Activated naive CD8-positive, alpha-beta T cell treated with anti-CD3 and anti-CD28 coated beads for 36 hours (primary cell): ENCODE measurements around the gene PYGB. TPM values are rescaled to one million over a fixed set of nuclear protein-coding genes. Genes with fewer than 3 reads are reported as not detected.

Source experiments
- DNase-seq: peaks from one replicate; pipeline ENCODE4 v3.0.0; 2021
- H3K27ac Mint-ChIP-seq: one replicate; pipeline ENCODE4 v1.8.0; 2022; ENCODE audit warnings: mild to moderate bottlenecking, moderate library complexity, mixed read lengths
- H3K27me3 Mint-ChIP-seq: one replicate; pipeline ENCODE4 v1.8.0; 2022; ENCODE audit warnings: mild to moderate bottlenecking, mixed read lengths
- H3K36me3 Mint-ChIP-seq: one replicate; pipeline ENCODE4 v1.8.0; 2021; ENCODE audit warnings: mild to moderate bottlenecking, mixed read lengths
- H3K4me1 Mint-ChIP-seq: one replicate; pipeline ENCODE4 v1.8.0; 2021; ENCODE audit warnings: mixed read lengths
- H3K4me3 Mint-ChIP-seq: one replicate; pipeline ENCODE4 v1.8.0; 2022; ENCODE audit warnings: mild to moderate bottlenecking, moderate library complexity, mixed read lengths
- H3K9me3 Mint-ChIP-seq: one replicate; pipeline ENCODE4 v1.8.0; 2022; ENCODE audit warnings: mixed read lengths
- total RNA-seq, 2 experiments: library from RNA; stranded (reverse); gene quantifications; one replicate each; pipeline ENCODE4 v1.2.3, GENCODE V29; 2021

Gene PYGB
- total RNA-seq, 2 experiments from 2014 or later = 30.3 to 31.0 TPM

- DNase-seq = no peak
- Mint-ChIP-seq H3K27ac (peak overlapping the region; percentile 34), H3K4me3 (peak overlapping the region; percentile 90), H3K4me1 (peaks cover 43% of the 10 kb centered on the region), H3K36me3 (peaks cover 8% of the 10 kb centered on the region), H3K9me3 (no peaks in the 10 kb centered on the region), H3K27me3 (peaks cover 13% of the 10 kb centered on the region)
Measured at GRCh38 chr20:25247000-25247517, 826 bp upstream of the PYGB start.

GRCh38 chr20:25247518-25247955 lies 348 bp upstream of the PYGB start:
- peak; percentile 27 for DNase-seq
- Mint-ChIP-seq H3K27me3 (peaks cover 8% of the 10 kb centered on the region), H3K9me3 (no peaks in the 10 kb centered on the region), H3K27ac (peak overlapping the region; percentile 48), H3K4me1 (peaks cover 48% of the 10 kb centered on the region), H3K4me3 (peak overlapping the region; percentile 90), H3K36me3 (peaks cover 8% of the 10 kb centered on the region)

- peaks cover 7% of the 10 kb centered on the region for H3K27me3 Mint-ChIP-seq
- peak overlapping the region; percentile 94 for H3K4me3 Mint-ChIP-seq
- peak overlapping the region; percentile 76 for H3K27ac Mint-ChIP-seq
- peaks cover 6% of the 10 kb centered on the region for H3K36me3 Mint-ChIP-seq
- peaks cover 58% of the 10 kb centered on the region for H3K4me1 Mint-ChIP-seq
- DNase-seq = no peak
- no peaks in the 10 kb centered on the region for H3K9me3 Mint-ChIP-seq
Measured at GRCh38 chr20:25248786-25249172, 894 bp downstream of the PYGB start.

- Mint-ChIP-seq H3K27ac (peak overlapping the region; percentile 76), H3K4me3 (peak overlapping the region; percentile 94), H3K27me3 (peaks cover 7% of the 10 kb centered on the region), H3K36me3 (peaks cover 6% of the 10 kb centered on the region), H3K9me3 (no peaks in the 10 kb centered on the region), H3K4me1 (peaks cover 58% of the 10 kb centered on the region)
- DNase-seq = no peak
Measured at GRCh38 chr20:25249198-25249931, 1.5 kb downstream of the PYGB start.

- Mint-ChIP-seq H3K9me3 (no peaks in the 10 kb centered on the region), H3K36me3 (peaks cover 6% of the 10 kb centered on the region), H3K4me1 (peaks cover 58% of the 10 kb centered on the region), H3K4me3 (peak overlapping the region; percentile 10), H3K27me3 (peaks cover 7% of the 10 kb centered on the region), H3K27ac (no peak overlapping the region)
- no peak for DNase-seq
Measured at GRCh38 chr20:25250508-25250907, 2.6 kb downstream of the PYGB start.

- H3K4me3 Mint-ChIP-seq = no peak overlapping the region
Measured at GRCh38 chr20:25251019-25251418, 3.1 kb downstream of the PYGB start.

GRCh38 chr20:25251558-25251957 lies 3.7 kb downstream of the PYGB start:
- Mint-ChIP-seq H3K4me1 (peaks cover 58% of the 10 kb centered on the region), H3K4me3 (no peak overlapping the region), H3K9me3 (no peaks in the 10 kb centered on the region), H3K27me3 (peaks cover 3% of the 10 kb centered on the region), H3K27ac (no peak overlapping the region), H3K36me3 (peaks cover 6% of the 10 kb centered on the region)
- no peak for DNase-seq

More at GRCh38 chr20:25251019-25251418, 3.1 kb downstream of the PYGB start:
- no peak overlapping the region for H3K27ac Mint-ChIP-seq
- DNase-seq = no peak
- H3K27me3 Mint-ChIP-seq = peaks cover 7% of the 10 kb centered on the region
- H3K4me1 Mint-ChIP-seq = peaks cover 60% of the 10 kb centered on the region
- peaks cover 6% of the 10 kb centered on the region for H3K36me3 Mint-ChIP-seq
- H3K9me3 Mint-ChIP-seq = no peaks in the 10 kb centered on the region

GRCh38 chr20:25252230-25252651 lies 4.4 kb downstream of the PYGB start:
- peaks cover 8% of the 10 kb centered on the region for H3K36me3 Mint-ChIP-seq
- H3K27me3 Mint-ChIP-seq = no peaks in the 10 kb centered on the region
- H3K9me3 Mint-ChIP-seq = no peaks in the 10 kb centered on the region
- peak overlapping the region; percentile 40 for H3K27ac Mint-ChIP-seq
- H3K4me3 Mint-ChIP-seq = no peak overlapping the region
- DNase-seq = no peak
- peaks cover 54% of the 10 kb centered on the region for H3K4me1 Mint-ChIP-seq

- no peaks in the 10 kb centered on the region for H3K9me3 Mint-ChIP-seq
- H3K27me3 Mint-ChIP-seq = no peaks in the 10 kb centered on the region
- H3K4me3 Mint-ChIP-seq = no peak overlapping the region
- H3K27ac Mint-ChIP-seq = peak overlapping the region; percentile 40
- H3K4me1 Mint-ChIP-seq = peaks cover 54% of the 10 kb centered on the region
- no peak for DNase-seq
- H3K36me3 Mint-ChIP-seq = peaks cover 8% of the 10 kb centered on the region
Measured at GRCh38 chr20:25252686-25253421, 5.0 kb downstream of the PYGB start.

GRCh38 chr20:25253606-25254275 lies 5.9 kb downstream of the PYGB start:
- DNase-seq = no peak
- no peaks in the 10 kb centered on the region for H3K27me3 Mint-ChIP-seq
- H3K27ac Mint-ChIP-seq = no peak overlapping the region
- H3K36me3 Mint-ChIP-seq = peaks cover 10% of the 10 kb centered on the region
- no peaks in the 10 kb centered on the region for H3K9me3 Mint-ChIP-seq
- no peak overlapping the region for H3K4me3 Mint-ChIP-seq
- H3K4me1 Mint-ChIP-seq = peaks cover 59% of the 10 kb centered on the region

- no peak overlapping the region for H3K4me3 Mint-ChIP-seq
- no peak for DNase-seq
- no peak overlapping the region for H3K27ac Mint-ChIP-seq
- no peaks in the 10 kb centered on the region for H3K27me3 Mint-ChIP-seq
- no peaks in the 10 kb centered on the region for H3K9me3 Mint-ChIP-seq
- H3K36me3 Mint-ChIP-seq = peaks cover 18% of the 10 kb centered on the region
- H3K4me1 Mint-ChIP-seq = peaks cover 60% of the 10 kb centered on the region
Measured at GRCh38 chr20:25254571-25254970, 6.7 kb downstream of the PYGB start.

- Mint-ChIP-seq H3K4me1 (peaks cover 62% of the 10 kb centered on the region), H3K9me3 (no peaks in the 10 kb centered on the region), H3K27me3 (no peaks in the 10 kb centered on the region), H3K36me3 (peaks cover 21% of the 10 kb centered on the region), H3K4me3 (no peak overlapping the region), H3K27ac (no peak overlapping the region)
- no peak for DNase-seq
Measured at GRCh38 chr20:25254986-25255680, 7.2 kb downstream of the PYGB start.

GRCh38 chr20:25256226-25256859 lies 8.5 kb downstream of the PYGB start:
- DNase-seq = no peak
- Mint-ChIP-seq H3K36me3 (peaks cover 27% of the 10 kb centered on the region), H3K27me3 (no peaks in the 10 kb centered on the region), H3K27ac (no peak overlapping the region), H3K4me1 (peaks cover 62% of the 10 kb centered on the region), H3K9me3 (no peaks in the 10 kb centered on the region), H3K4me3 (no peak overlapping the region)

- no peak overlapping the region for H3K4me3 Mint-ChIP-seq
- no peak overlapping the region for H3K27ac Mint-ChIP-seq
- peaks cover 58% of the 10 kb centered on the region for H3K4me1 Mint-ChIP-seq
- no peaks in the 10 kb centered on the region for H3K27me3 Mint-ChIP-seq
- DNase-seq = no peak
- H3K36me3 Mint-ChIP-seq = peaks cover 34% of the 10 kb centered on the region
- H3K9me3 Mint-ChIP-seq = no peaks in the 10 kb centered on the region
Measured at GRCh38 chr20:25257130-25257529, 9.2 kb downstream of the PYGB start.
